ENCODE data around the gene KLHDC10. TPM values are rescaled to one million over a fixed set of nuclear protein-coding genes. Genes with fewer than 3 reads are reported as not detected.

Gene KLHDC10
- total RNA-seq, 1 experiment from 2014 or later, result 14.4 TPM

DNA sequence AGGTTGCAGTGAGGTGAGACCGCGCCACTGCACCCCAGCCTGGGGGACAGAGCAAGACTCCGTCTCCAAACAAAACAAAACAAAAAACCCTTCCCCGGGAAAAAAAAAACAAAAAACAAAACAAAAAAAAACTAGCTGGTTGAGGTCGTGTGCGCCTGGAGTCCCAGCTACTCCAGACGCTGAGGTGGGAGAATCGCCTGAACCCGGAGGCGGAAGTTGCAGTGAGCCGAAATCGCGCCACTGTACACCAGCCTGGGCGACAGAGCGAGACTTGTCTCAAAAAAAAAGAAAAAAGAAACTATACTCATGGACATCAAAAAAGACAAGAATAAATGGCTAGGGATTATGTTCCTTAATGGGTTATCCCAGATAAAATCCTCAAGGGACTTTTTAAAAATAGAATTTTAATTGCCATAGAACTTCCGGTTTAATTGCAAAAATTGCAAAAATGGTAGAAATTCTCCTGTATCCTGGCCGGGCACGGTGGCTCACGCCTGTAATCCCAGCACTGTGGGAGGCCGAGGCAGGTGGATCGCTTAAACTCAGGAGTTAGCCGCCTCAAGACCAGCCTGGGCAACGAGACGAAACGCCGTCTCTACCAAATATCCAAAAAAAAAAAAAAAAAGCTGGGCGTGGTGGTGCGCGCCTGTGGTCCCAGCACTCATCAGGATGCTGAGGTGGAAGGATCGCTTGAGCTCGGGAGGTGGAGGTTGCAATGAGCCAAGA lies 37.8 kb downstream of the KLHDC10 start (continued):
- no peak for TF ChIP-seq ZNF281 (CRISPR knock-in tag; IDR thresholded peaks at IDR 0.05)
- TF ChIP-seq, protein P1, sequence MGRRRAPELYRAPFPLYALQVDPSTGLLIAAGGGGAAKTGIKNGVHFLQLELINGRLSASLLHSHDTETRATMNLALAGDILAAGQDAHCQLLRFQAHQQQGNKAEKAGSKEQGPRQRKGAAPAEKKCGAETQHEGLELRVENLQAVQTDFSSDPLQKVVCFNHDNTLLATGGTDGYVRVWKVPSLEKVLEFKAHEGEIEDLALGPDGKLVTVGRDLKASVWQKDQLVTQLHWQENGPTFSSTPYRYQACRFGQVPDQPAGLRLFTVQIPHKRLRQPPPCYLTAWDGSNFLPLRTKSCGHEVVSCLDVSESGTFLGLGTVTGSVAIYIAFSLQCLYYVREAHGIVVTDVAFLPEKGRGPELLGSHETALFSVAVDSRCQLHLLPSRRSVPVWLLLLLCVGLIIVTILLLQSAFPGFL (CRISPR knock-in tag; IDR thresholded peaks at IDR 0.05; ENCODE audit: borderline replicate concordance), result no peak
- no peak for TF ChIP-seq TEAD4 (CRISPR knock-in tag; IDR thresholded peaks at IDR 0.05)
- TF ChIP-seq GABPB1 (CRISPR knock-in tag; IDR thresholded peaks at IDR 0.05), result no peak
- TF ChIP-seq PRDM15 (CRISPR knock-in tag; IDR thresholded peaks at IDR 0.05), result no peak
- TF ChIP-seq AFF4 (CRISPR knock-in tag; IDR thresholded peaks at IDR 0.05; ENCODE audit: borderline replicate concordance), result no peak
- TF ChIP-seq HMGXB4 (CRISPR knock-in tag; IDR thresholded peaks at IDR 0.05), result no peak
- TF ChIP-seq, protein P2, sequence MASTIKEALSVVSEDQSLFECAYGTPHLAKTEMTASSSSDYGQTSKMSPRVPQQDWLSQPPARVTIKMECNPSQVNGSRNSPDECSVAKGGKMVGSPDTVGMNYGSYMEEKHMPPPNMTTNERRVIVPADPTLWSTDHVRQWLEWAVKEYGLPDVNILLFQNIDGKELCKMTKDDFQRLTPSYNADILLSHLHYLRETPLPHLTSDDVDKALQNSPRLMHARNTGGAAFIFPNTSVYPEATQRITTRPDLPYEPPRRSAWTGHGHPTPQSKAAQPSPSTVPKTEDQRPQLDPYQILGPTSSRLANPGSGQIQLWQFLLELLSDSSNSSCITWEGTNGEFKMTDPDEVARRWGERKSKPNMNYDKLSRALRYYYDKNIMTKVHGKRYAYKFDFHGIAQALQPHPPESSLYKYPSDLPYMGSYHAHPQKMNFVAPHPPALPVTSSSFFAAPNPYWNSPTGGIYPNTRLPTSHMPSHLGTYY (CRISPR knock-in tag; IDR thresholded peaks at IDR 0.05), result no peak
- no peak for TF ChIP-seq ZNF138 (CRISPR knock-in tag; conservative IDR thresholded peaks at IDR 0.05)
- no peak for TF ChIP-seq JUN (CRISPR knock-in tag; IDR thresholded peaks at IDR 0.05)
- TF ChIP-seq KAT7 (CRISPR knock-in tag; IDR thresholded peaks at IDR 0.05; ENCODE audit: borderline replicate concordance), result no peak
- no peak for TF ChIP-seq RORB (CRISPR knock-in tag; IDR thresholded peaks at IDR 0.05)

Data from WTC11 (cell line).